ENCODE data around the gene CCDC78. TPM values are rescaled to one million over a fixed set of nuclear protein-coding genes. Genes with fewer than 3 reads are reported as not detected.

Gene CCDC78
- total and polyA plus RNA-seq, 12 donors = 0.21 to 1.7 (median 0.55) TPM; not detected in 1

DNA sequence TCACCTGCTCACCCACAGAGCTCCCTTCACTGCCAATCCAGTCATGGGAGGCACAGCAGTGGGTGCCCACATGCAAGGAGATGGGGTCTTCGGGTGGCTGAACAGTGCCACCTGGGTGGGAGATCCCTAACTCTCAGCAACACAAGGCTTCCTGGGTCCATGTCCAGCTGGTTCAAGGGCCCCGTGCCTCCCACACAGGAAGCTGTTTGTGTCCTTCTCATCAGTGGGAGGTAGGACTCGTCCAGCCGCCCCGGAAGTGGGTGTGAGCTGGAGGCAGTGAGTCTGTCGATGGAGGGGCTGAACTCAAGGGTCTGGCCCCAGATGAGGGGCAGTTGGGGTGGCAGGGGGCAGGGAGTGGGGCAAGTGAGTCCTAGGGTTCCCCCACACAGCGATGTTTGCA, 22.2 kb downstream of the CCDC78 start:
- no peaks in the 10 kb centered on the region for H3K9me3 ChIP-seq
- TF ChIP-seq, protein P1, sequence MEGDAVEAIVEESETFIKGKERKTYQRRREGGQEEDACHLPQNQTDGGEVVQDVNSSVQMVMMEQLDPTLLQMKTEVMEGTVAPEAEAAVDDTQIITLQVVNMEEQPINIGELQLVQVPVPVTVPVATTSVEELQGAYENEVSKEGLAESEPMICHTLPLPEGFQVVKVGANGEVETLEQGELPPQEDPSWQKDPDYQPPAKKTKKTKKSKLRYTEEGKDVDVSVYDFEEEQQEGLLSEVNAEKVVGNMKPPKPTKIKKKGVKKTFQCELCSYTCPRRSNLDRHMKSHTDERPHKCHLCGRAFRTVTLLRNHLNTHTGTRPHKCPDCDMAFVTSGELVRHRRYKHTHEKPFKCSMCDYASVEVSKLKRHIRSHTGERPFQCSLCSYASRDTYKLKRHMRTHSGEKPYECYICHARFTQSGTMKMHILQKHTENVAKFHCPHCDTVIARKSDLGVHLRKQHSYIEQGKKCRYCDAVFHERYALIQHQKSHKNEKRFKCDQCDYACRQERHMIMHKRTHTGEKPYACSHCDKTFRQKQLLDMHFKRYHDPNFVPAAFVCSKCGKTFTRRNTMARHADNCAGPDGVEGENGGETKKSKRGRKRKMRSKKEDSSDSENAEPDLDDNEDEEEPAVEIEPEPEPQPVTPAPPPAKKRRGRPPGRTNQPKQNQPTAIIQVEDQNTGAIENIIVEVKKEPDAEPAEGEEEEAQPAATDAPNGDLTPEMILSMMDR (IDR thresholded peaks at IDR 0.05) = no peak
- H3K4me1 ChIP-seq = peaks cover 0 to 17% (median 7%) of the 10 kb centered on the region in 9 donors
- H3K27ac ChIP-seq = no peak overlapping the region
- ATAC-seq = no peak
- intact Hi-C loops (cut with DNase I) = no loop called here
- H3K36me3 ChIP-seq = no peaks in the 10 kb centered on the region
- 62 to 67% methylated on average over 7 of the region's 7 CpGs for WGBS, 2 donors
- H3K27me3 ChIP-seq = peaks cover 51 to 97% (median 93%) of the 10 kb centered on the region in 7 donors
- no peak overlapping the region for H3K4me3 ChIP-seq
- no peak for DNase-seq

DNA sequence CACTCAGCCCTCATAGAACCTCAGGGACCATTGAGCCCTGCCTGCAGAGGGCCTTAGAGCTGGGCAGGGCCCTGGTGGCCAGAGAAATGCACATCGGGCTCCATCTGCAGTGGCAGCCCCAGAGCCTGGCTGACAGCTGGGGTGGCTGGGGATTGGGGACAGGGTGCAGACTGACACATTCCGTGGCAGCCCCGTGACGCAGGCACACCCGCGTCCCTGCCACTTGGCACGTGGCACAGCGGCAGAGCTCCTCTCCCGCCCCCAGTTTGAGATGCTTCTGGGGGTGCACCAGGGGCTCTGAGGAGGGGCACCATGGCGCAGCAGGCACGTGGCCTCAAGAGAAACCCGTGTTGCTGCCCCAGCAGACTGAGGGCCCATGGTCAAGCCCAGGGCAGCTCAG, 22.8 kb downstream of the CCDC78 start:
- Histone ChIP-seq H3K36me3 (no peaks in the 10 kb centered on the region), H3K4me1 (peaks cover 0 to 17% (median 7%) of the 10 kb centered on the region in 9 donors), H3K9me3 (no peaks in the 10 kb centered on the region), H3K27ac (no peak overlapping the region), H3K4me3 (no peak overlapping the region), H3K27me3 (peaks cover 51 to 97% (median 93%) of the 10 kb centered on the region in 7 donors)
- DNase-seq (no peak), ATAC-seq (no peak)
- TF ChIP-seq, protein P1 (IDR thresholded peaks at IDR 0.05) = no peak
- 80 to 83% methylated on average over 12 of the region's 12 CpGs for WGBS, 2 donors
- intact Hi-C loops (cut with DNase I) = no loop called here

DNA sequence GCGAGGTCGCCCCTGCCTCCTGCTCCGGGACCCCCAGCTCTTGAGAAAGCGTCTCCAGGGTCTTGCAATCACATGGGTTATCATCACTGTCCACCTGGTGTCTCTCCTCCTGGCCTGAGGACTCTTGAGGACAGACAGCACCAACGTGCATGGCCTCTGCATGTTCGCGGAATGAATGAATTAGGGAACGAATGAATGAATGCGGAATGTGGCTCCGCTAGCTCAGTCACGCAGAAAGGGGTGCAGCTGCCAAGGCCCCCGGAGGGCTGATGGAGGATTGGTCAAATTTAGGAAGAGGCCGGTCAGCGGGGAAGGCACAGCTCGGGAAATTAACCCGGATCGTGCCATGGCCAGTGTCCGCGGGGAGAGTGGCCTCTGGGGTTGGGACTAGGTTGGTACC, 23.9 kb downstream of the CCDC78 start:
- Histone ChIP-seq H3K27ac (no peak overlapping the region), H3K9me3 (no peaks in the 10 kb centered on the region), H3K27me3 (peaks cover 51 to 98% (median 94%) of the 10 kb centered on the region in 7 donors), H3K36me3 (no peaks in the 10 kb centered on the region), H3K4me1 (peaks cover 0 to 17% (median 7%) of the 10 kb centered on the region in 9 donors), H3K4me3 (no peak overlapping the region)
- DNase-seq (no peak), ATAC-seq (no peak)
- TF ChIP-seq, protein P1 (IDR thresholded peaks at IDR 0.05) = no peak
- intact Hi-C loops (cut with DNase I) = no loop called here
- WGBS, 2 donors = 81 to 82% methylated on average over 19 of the region's 19 CpGs

DNA sequence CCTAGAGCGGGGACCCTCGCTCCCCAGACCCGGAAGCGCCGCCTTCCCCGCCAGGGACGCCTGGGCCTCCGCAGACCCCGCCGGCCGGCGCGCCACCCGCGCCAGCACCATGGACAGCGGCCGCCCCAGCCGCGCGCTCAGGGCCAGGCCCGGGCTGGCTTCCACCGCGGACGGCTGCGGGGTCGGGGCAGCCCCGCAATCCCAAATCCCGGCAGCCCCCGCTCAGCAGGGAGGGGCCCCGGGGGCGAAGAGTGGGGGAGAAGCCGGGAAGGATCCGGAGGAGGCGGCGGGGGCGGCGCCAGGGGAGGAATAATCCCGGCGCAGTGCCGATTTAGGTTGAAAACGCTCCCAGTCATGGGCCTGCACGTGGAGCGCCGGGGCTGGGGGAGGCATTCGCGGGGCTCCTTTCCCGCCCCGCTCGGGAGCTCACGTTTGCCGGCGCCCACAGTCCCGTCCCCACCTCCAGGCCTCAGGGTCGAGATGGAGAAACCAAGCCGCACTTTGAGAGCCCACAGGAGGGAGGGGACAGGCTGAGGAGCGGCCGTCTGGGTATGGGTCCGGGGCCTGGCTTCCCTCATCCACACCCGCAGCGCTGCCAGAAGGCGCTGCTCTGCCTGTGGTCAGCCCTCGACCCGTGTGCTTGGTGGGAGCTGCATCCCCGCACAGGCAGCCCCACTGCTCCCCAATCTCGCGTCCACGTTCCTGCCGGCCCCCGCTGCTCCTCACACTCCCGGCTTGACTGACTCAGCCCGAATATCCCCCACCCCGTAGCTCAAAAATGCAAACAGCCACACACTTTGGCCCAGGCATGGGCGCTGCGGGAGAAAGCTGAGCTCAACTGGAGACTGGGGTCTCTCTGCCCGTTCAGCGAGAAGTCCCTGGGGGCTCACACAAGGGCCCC, 25.3 kb downstream of the CCDC78 start:
- peak; percentile 53 to 78 (median 70) for ATAC-seq
- TF ChIP-seq, protein P1 (IDR thresholded peaks at IDR 0.05) = no peak
- Histone ChIP-seq H3K36me3 (no peaks in the 10 kb centered on the region), H3K4me1 (peaks cover 0 to 13% (median 5%) of the 10 kb centered on the region in 9 donors), H3K27ac (no peak overlapping the region), H3K9me3 (no peaks in the 10 kb centered on the region), H3K4me3 (no peak overlapping the region), H3K27me3 (peaks cover 39 to 98% (median 94%) of the 10 kb centered on the region in 7 donors)
- no peak for DNase-seq
- WGBS, 2 donors = 6 to 7% methylated on average over 71 to 76 of the region's 76 CpGs
- intact Hi-C loops (cut with DNase I) = no loop called here

Data from heart right ventricle (tissue), 16 donors.